Tibial nerve (tissue), 4 donors: Measurements from ENCODE around the gene MATR3. TPM values are rescaled to one million over a fixed set of nuclear protein-coding genes. Genes with fewer than 3 reads are reported as not detected.

ENCODE experiments used
- DNase-seq, 2 donors: peaks; one replicate each; pipeline ENCODE4 v3.0.0-alpha.2; 2019; ENCODE audit warnings: low spot score in 2 of 2
- H3K27ac ChIP-seq, 4 donors: fragments of 200-600 bp; sonication (generic) in 3 of 4; one replicate each; pipeline ENCODE4 v1.5.1; 2017 to 2019; ENCODE audit warnings: mild to moderate bottlenecking in 1 of 4
- H3K27me3 ChIP-seq, 2 donors: fragments of 200-600 bp; sonication (generic) in 1 of 2; one replicate each; pipeline versions ENCODE4 v1.5.1 to v1.6.0; 2017 to 2019
- H3K36me3 ChIP-seq, 3 donors: fragments of 200-600 bp; sonication (generic); one replicate each; pipeline ENCODE4 v1.5.1; 2018 to 2019
- H3K4me1 ChIP-seq, 4 donors: fragments of 200-600 bp; sonication (generic) in 3 of 4; one replicate each; pipeline ENCODE4 v1.5.1; 2017 to 2019
- H3K4me3 ChIP-seq, 4 donors: fragments of 200-600 bp; sonication (generic) in 3 of 4; one replicate each; pipeline ENCODE4 v1.5.1; 2017 to 2019; ENCODE audit warnings: mild to moderate bottlenecking in 1 of 4, moderate library complexity in 1 of 4
- H3K9me3 ChIP-seq, 4 donors: fragments of 200-600 bp; sonication (generic) in 3 of 4; one replicate each; pipeline ENCODE4 v1.5.1; 2017 to 2019
- CTCF ChIP-seq, 5 experiments: fragments of 200-600 bp in 3 of 5; fragments of 450-650 bp in 2 of 5; sonication (generic) in 3 of 5; IDR thresholded peaks; one replicate each; pipeline ENCODE4 v1.5.1; 2016 to 2019; ENCODE audit warnings: antibody characterized with exemption in 5 of 5, mild to moderate bottlenecking in 3 of 5, moderate library complexity in 2 of 5
- EP300 ChIP-seq, 2 donors: sonication (generic); formaldehyde crosslinking; IDR thresholded peaks; one replicate each; pipeline ENCODE4 v1.6.1; 2017; ENCODE audit warnings: antibody characterized with exemption in 2 of 2, mild to moderate bottlenecking in 1 of 2
- POLR2A ChIP-seq, 2 donors: fragments of 450-650 bp; IDR thresholded peaks; one replicate each; pipeline ENCODE4 v1.6.1; 2017; ENCODE audit warnings: antibody characterized with exemption in 2 of 2, mild to moderate bottlenecking in 2 of 2, moderate library complexity in 2 of 2
- WGBS, 2 donors: methylation state at CpG; one replicate each; pipeline ENCODE4 v1.1.5; 2018; 5-methylcytosine and 5-hydroxymethylcytosine counted together
- total RNA-seq, 4 donors: library from RNA; depleted of rRNA; stranded (reverse); fragments of >200 nt; gene quantifications; one replicate each; pipeline ENCODE4 v1.1.0, GENCODE V29; 2016

MATR3 gene
- total RNA-seq, 4 donors from 2014 or later: 147 to 231 (median 196) TPM

GRCh38 chr5:139277171-139277570 lies 16.4 kb upstream of the MATR3 start:
- Histone ChIP-seq H3K36me3 (peaks cover 0 to 33% (median 0%) of the 10 kb centered on the region in 3 donors), H3K4me1 (peaks cover 0 to 46% (median 19%) of the 10 kb centered on the region in 4 donors), H3K4me3 (no peak overlapping the region), H3K27me3 (no peaks in the 10 kb centered on the region), H3K27ac (no peak overlapping the region), H3K9me3 (no peaks in the 10 kb centered on the region)
- DNase-seq: no peak
- no peak for TF ChIP-seq POLR2A (IDR thresholded peaks at IDR 0.05)
- no peak for TF ChIP-seq CTCF (IDR thresholded peaks at IDR 0.05)
- no peak for TF ChIP-seq EP300 (IDR thresholded peaks at IDR 0.05)
- 45 to 48% methylated on average over 5 of the region's 5 CpGs for WGBS, 2 donors

- DNase-seq: no peak
- no peak overlapping the region for H3K27ac ChIP-seq
- no peak for TF ChIP-seq POLR2A (IDR thresholded peaks at IDR 0.05)
- no peak for TF ChIP-seq CTCF (IDR thresholded peaks at IDR 0.05)
- TF ChIP-seq EP300 (IDR thresholded peaks at IDR 0.05): no peak
- no peaks in the 10 kb centered on the region for H3K9me3 ChIP-seq
- peaks cover 0 to 45% (median 0%) of the 10 kb centered on the region in 3 donors for H3K36me3 ChIP-seq
- H3K27me3 ChIP-seq: no peaks in the 10 kb centered on the region
- WGBS, 2 donors: 89 to 95% methylated on average over 6 of the region's 6 CpGs
- peaks cover 0 to 34% (median 9%) of the 10 kb centered on the region in 4 donors for H3K4me1 ChIP-seq
- H3K4me3 ChIP-seq: no peak overlapping the region
Observed at GRCh38 chr5:139278540-139279274, 14.8 kb upstream of the MATR3 start.

- Histone ChIP-seq H3K4me3 (no peak overlapping the region), H3K27ac (no peak overlapping the region), H3K4me1 (peaks cover 0 to 8% (median 3%) of the 10 kb centered on the region in 4 donors), H3K36me3 (peaks cover 0 to 63% (median 0%) of the 10 kb centered on the region in 3 donors), H3K9me3 (peaks cover 0 to 3% (median 0%) of the 10 kb centered on the region in 4 donors), H3K27me3 (no peaks in the 10 kb centered on the region)
- DNase-seq: no peak
- TF ChIP-seq POLR2A (IDR thresholded peaks at IDR 0.05) (no peak), CTCF (IDR thresholded peaks at IDR 0.05) (no peak), EP300 (IDR thresholded peaks at IDR 0.05) (no peak)
Observed at GRCh38 chr5:139282197-139282557, 11.4 kb upstream of the MATR3 start.

GRCh38 chr5:139283252-139284166 lies 10.0 kb upstream of the MATR3 start:
- Histone ChIP-seq H3K36me3 (peaks cover 0 to 61% (median 0%) of the 10 kb centered on the region in 3 donors), H3K4me1 (peaks cover 0 to 6% (median 2%) of the 10 kb centered on the region in 4 donors), H3K27ac (no peak overlapping the region), H3K27me3 (no peaks in the 10 kb centered on the region), H3K4me3 (no peak overlapping the region), H3K9me3 (peaks cover 0 to 3% (median 0%) of the 10 kb centered on the region in 4 donors)
- no peak for DNase-seq
- WGBS, 2 donors: 30 to 47% methylated on average over 2 to 3 of the region's 3 CpGs
- TF ChIP-seq EP300 (IDR thresholded peaks at IDR 0.05) (no peak), CTCF (IDR thresholded peaks at IDR 0.05) (no peak), POLR2A (IDR thresholded peaks at IDR 0.05) (no peak)
